ENCODE measurements around the gene CDKAL1. TPM values are rescaled to one million over a fixed set of nuclear protein-coding genes. Genes with fewer than 3 reads are reported as not detected.

Gene CDKAL1
- total and polyA plus RNA-seq, 2 donors (not counting 3 experiments of a cell fraction or from before 2014, with no cell fraction given), result 6.1 to 20.5 TPM

DNA sequence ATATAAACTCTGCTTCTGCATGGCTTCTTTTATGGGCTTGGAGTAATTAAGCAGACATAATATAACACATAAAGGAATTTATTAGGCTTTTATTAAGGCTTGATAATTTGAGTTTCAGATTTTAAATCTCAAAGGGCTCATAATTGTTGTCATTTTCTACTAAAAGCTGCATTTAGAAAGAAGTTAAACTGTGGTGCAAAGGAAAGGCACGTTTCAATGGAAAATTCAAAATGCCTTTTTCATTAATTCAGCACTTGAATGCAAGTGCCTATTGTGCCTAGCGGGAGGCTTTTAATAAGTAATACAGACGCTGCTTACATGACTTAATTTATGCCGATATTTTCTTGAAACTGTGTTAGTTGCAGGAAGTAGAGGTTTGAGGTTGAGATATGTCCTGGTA lies 627.5 kb downstream of the CDKAL1 start:
- ChIA-PET CTCF (no interaction called here), POLR2A (no interaction called here)
- H3K9me3 ChIP-seq (replicated peaks; ENCODE audit: control insufficient read depth, insufficient read depth, low read length), result no peaks in the 10 kb centered on the region
- H3K36me3 ChIP-seq (ENCODE audit: control insufficient read depth in 2 of 2, extremely low read depth in 1 of 2, insufficient read depth in 2 of 2, low read length in 2 of 2), result no peaks in the 10 kb centered on the region
- DNase-seq (ENCODE audit: low read depth, low spot score) (no peak), FAIRE-seq (no peak)
- H3K4me3 ChIP-seq (replicated peaks in 1 of 3; ENCODE audit: insufficient read depth in 1 of 3, low read depth in 1 of 3, low read length in 3 of 3), result no peak overlapping the region
- no peaks in the 10 kb centered on the region for H3K79me2 ChIP-seq (ENCODE audit: control insufficient read depth, insufficient read depth, low read length)
- intact Hi-C loops (cut with micrococcal nuclease), result no loop called here
- no peak overlapping the region for H2AFZ ChIP-seq (ENCODE audit: low read depth, low read length)
- no peaks in the 10 kb centered on the region for H4K20me1 ChIP-seq (replicated peaks; ENCODE audit: control insufficient read depth, extremely low read depth, insufficient read depth, low read length)
- dilution Hi-C loops (cut with MboI; ENCODE audit: extremely low pct_ligation_motif_present, low sequenced_read_pairs), result no loop called here
- H3K4me1 ChIP-seq (ENCODE audit: control insufficient read depth, extremely low read depth, insufficient read depth, low read length), result peaks cover 9% of the 10 kb centered on the region
- H3K27ac ChIP-seq (ENCODE audit: insufficient read depth, low read depth, low read length), result no peak overlapping the region
- TF ChIP-seq FOS (IDR thresholded peaks at IDR 0.05; ENCODE audit: borderline replicate concordance, insufficient read depth, low read length) (no peak), POLR2A (IDR thresholded peaks at IDR 0.05; ENCODE audit: low read depth, low read length) (no peak), JUN (IDR thresholded peaks at IDR 0.05; ENCODE audit: borderline replicate concordance, insufficient read depth, insufficient read length, low read depth) (no peak), EZH2 (IDR thresholded peaks at IDR 0.05; ENCODE audit: borderline replicate concordance, low read depth, low read length, severe bottlenecking) (no peak), MYC (IDR thresholded peaks at IDR 0.05; ENCODE audit: low read depth, low read length) (no peak), POLR2AphosphoS5 (IDR thresholded peaks at IDR 0.05; ENCODE audit: insufficient read depth, low read depth, low read length) (no peak), GATA2 (IDR thresholded peaks at IDR 0.05; ENCODE audit: insufficient read depth, insufficient read length, low read depth, low read length) (no peak)
- TF ChIP-seq, protein P1, sequence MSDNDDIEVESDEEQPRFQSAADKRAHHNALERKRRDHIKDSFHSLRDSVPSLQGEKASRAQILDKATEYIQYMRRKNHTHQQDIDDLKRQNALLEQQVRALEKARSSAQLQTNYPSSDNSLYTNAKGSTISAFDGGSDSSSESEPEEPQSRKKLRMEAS (IDR thresholded peaks at IDR 0.05; ENCODE audit: insufficient read depth, insufficient read length), result no peak
- TF ChIP-seq, protein P2, sequence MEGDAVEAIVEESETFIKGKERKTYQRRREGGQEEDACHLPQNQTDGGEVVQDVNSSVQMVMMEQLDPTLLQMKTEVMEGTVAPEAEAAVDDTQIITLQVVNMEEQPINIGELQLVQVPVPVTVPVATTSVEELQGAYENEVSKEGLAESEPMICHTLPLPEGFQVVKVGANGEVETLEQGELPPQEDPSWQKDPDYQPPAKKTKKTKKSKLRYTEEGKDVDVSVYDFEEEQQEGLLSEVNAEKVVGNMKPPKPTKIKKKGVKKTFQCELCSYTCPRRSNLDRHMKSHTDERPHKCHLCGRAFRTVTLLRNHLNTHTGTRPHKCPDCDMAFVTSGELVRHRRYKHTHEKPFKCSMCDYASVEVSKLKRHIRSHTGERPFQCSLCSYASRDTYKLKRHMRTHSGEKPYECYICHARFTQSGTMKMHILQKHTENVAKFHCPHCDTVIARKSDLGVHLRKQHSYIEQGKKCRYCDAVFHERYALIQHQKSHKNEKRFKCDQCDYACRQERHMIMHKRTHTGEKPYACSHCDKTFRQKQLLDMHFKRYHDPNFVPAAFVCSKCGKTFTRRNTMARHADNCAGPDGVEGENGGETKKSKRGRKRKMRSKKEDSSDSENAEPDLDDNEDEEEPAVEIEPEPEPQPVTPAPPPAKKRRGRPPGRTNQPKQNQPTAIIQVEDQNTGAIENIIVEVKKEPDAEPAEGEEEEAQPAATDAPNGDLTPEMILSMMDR (IDR thresholded peaks at IDR 0.05; ENCODE audit: extremely low read depth in 1 of 2, insufficient read depth in 1 of 2, low read depth in 1 of 2, low read length in 2 of 2), result no peak
- H3K4me2 ChIP-seq (ENCODE audit: insufficient read depth, low read length), result no peak overlapping the region
- BruUV-seq (replicated peaks), result no TSS peak
- no peaks in the 10 kb centered on the region for H3K9me1 ChIP-seq (replicated peaks; ENCODE audit: control insufficient read depth, extremely low read depth, insufficient read depth, low read length)
- H3K9ac ChIP-seq (replicated peaks; ENCODE audit: extremely low read depth, insufficient read depth, low read length), result no peak overlapping the region
- H3K27me3 ChIP-seq (ENCODE audit: control insufficient read depth in 2 of 2, insufficient read depth in 2 of 2, low read length in 2 of 2), result no peaks in the 10 kb centered on the region
